ENCODE measurements around the gene LYST. TPM values are rescaled to one million over a fixed set of nuclear protein-coding genes. Genes with fewer than 3 reads are reported as not detected.

Gene LYST
- total RNA-seq, 4 donors from 2014 or later = 48.0 to 62.8 (median 61.0) TPM

GRCh38 chr1:235902677-235903542 lies 36.2 kb upstream of the LYST start:
- Histone ChIP-seq H3K27me3 (no peaks in the 10 kb centered on the region), H3K9me3 (no peaks in the 10 kb centered on the region), H3K4me1 (peaks cover 0 to 3% (median 0%) of the 10 kb centered on the region in 4 donors), H3K36me3 (no peaks in the 10 kb centered on the region), H3K27ac (peak overlapping the region in 1 of 4 donors; percentile 28), H3K4me3 (no peak overlapping the region)
- DNase-seq (ENCODE audit: low spot score in 2 of 2) = no peak
- WGBS, 2 donors = 59 to 61% methylated on average over 7 of the region's 7 CpGs
- TF ChIP-seq EP300 (IDR thresholded peaks at IDR 0.05) = no peak
- no peak for TF ChIP-seq CTCF (IDR thresholded peaks at IDR 0.05)
- TF ChIP-seq POLR2A (IDR thresholded peaks at IDR 0.05) = no peak

GRCh38 chr1:235901461-235901860 lies 34.8 kb upstream of the LYST start:
- WGBS, 2 donors = 76 to 77% methylated on average over 2 of the region's 2 CpGs
- Histone ChIP-seq H3K4me3 (no peak overlapping the region), H3K27me3 (no peaks in the 10 kb centered on the region), H3K4me1 (peaks cover 0 to 3% (median 0%) of the 10 kb centered on the region in 4 donors), H3K9me3 (no peaks in the 10 kb centered on the region), H3K36me3 (no peaks in the 10 kb centered on the region), H3K27ac (peak overlapping the region in 1 of 4 donors; percentile 34)
- DNase-seq (ENCODE audit: low spot score in 2 of 2) = no peak
- TF ChIP-seq EP300 (IDR thresholded peaks at IDR 0.05) = no peak

GRCh38 chr1:235898126-235898525 lies 31.4 kb upstream of the LYST start:
- no peak overlapping the region for H3K4me3 ChIP-seq
- no peak for DNase-seq (ENCODE audit: low spot score in 2 of 2)
- H3K9me3 ChIP-seq = no peaks in the 10 kb centered on the region
- H3K4me1 ChIP-seq = peaks cover 0 to under 1% (median 0%) of the 10 kb centered on the region in 4 donors
- H3K27me3 ChIP-seq = no peaks in the 10 kb centered on the region
- no peaks in the 10 kb centered on the region for H3K36me3 ChIP-seq
- TF ChIP-seq EP300 (IDR thresholded peaks at IDR 0.05) (no peak), POLR2A (IDR thresholded peaks at IDR 0.05) (no peak), CTCF (IDR thresholded peaks at IDR 0.05) (no peak)
- no peak overlapping the region for H3K27ac ChIP-seq
- WGBS, 2 donors = 68 to 73% methylated on average over 3 of the region's 3 CpGs

- no peaks in the 10 kb centered on the region for H3K36me3 ChIP-seq
- 92 to 97% methylated on average over 2 of the region's 2 CpGs for WGBS, 2 donors
- H3K27me3 ChIP-seq = no peaks in the 10 kb centered on the region
- DNase-seq (ENCODE audit: low spot score in 2 of 2) = no peak
- no peak overlapping the region for H3K27ac ChIP-seq
- no peaks in the 10 kb centered on the region for H3K9me3 ChIP-seq
- no peak overlapping the region for H3K4me3 ChIP-seq
- no peaks in the 10 kb centered on the region for H3K4me1 ChIP-seq
- no peak for TF ChIP-seq POLR2A (IDR thresholded peaks at IDR 0.05)
- TF ChIP-seq EP300 (IDR thresholded peaks at IDR 0.05) = no peak
- no peak for TF ChIP-seq CTCF (IDR thresholded peaks at IDR 0.05)
Observed at GRCh38 chr1:235893840-235894239, 27.1 kb upstream of the LYST start.

- TF ChIP-seq EP300 (IDR thresholded peaks at IDR 0.05) (peak in 1 of 2 donors; percentile 28), POLR2A (IDR thresholded peaks at IDR 0.05) (no peak)
- Histone ChIP-seq H3K27ac (peak overlapping the region in 2 of 4 donors; percentile 22 to 44), H3K9me3 (no peaks in the 10 kb centered on the region), H3K4me1 (no peaks in the 10 kb centered on the region), H3K36me3 (no peaks in the 10 kb centered on the region), H3K27me3 (no peaks in the 10 kb centered on the region), H3K4me3 (no peak overlapping the region)
- no peak for DNase-seq (ENCODE audit: low spot score in 2 of 2)
- WGBS, 2 donors = 81 to 87% methylated on average over 5 of the region's 5 CpGs
Observed at GRCh38 chr1:235892734-235893413, 26.2 kb upstream of the LYST start.

- 63 to 88% methylated on average over 6 of the region's 6 CpGs for WGBS, 2 donors
- Histone ChIP-seq H3K9me3 (no peaks in the 10 kb centered on the region), H3K27me3 (no peaks in the 10 kb centered on the region), H3K4me1 (no peaks in the 10 kb centered on the region), H3K36me3 (no peaks in the 10 kb centered on the region), H3K27ac (peak overlapping the region in 1 of 4 donors; percentile 44), H3K4me3 (no peak overlapping the region)
- DNase-seq (ENCODE audit: low spot score in 2 of 2) = no peak
- TF ChIP-seq POLR2A (IDR thresholded peaks at IDR 0.05) (no peak), EP300 (IDR thresholded peaks at IDR 0.05) (no peak), CTCF (IDR thresholded peaks at IDR 0.05) (no peak)
Observed at GRCh38 chr1:235892202-235892601, 25.5 kb upstream of the LYST start.

All from tibial nerve (tissue), 4 donors.